CD1c-positive myeloid dendritic cell (primary cell): ENCODE data around the gene OSGIN1.
"Not testable (repeated sequence)": the region's sequence is repeated elsewhere in the genome, so short reads cannot be mapped to it uniquely, and the experiment has no call there.

Source experiments
- DNase-seq: peaks from one replicate; pipeline ENCODE4 v3.0.0-alpha.2; 2016; ENCODE audit errors: extremely low spot score

The OSGIN1 gene

DNA sequence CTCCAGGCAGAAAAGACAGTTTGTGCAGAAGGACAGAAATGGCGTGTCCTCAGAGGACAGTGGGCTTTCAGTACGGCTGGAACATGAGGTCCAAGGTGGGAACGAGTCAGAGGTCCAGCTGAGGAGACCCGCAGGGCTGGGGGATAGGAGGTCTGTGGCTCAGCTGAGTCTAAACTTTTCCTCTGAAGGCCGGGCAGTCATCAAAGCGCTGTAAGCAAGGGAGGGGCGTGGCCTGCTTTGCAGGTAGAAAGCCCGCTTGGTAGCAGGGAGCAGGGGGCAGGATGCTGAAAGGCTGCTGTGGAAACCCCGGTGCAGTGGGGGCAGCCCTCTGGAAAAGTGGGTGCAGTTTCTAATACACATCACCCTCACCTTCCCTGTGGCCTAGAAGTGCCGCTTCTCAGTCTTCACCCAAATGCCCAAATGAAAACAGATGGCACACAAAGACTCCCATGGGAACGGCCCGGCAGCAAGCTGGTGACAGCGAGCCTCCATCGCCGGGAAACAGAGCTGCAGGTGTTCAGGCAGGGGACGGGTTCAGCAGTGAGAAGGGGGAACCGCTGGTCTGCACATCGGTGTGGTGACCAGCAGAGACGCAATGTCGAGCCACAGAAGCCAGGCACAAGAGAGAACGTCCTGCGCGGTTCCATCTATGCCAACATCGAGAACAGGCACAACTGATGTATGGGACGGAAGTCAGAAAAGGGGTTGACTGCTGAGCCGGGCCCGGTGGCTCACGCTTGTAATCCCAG is 12.2 kb upstream of the OSGIN1 start:
- no peak for DNase-seq

DNA sequence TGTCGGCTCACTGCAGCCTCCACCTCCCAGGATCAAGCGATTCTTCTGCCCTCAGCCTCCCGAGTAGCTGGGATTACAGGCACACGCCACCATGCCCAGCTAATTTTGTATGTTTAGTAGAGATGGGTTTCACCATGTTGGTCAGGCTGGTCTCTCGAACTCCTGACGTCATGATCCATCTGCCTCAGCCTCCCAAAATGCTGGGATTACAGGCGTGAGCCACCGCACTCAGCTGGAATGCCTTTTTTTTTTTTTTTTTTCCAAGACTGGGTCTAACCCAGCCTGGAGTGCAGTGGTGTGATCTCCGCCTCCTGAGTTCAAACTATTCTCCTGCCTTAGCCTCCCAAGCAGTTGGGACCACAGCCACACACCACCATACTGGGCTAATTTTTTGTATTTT is 11.5 kb upstream of the OSGIN1 start:
- DNase-seq: not testable (repeated sequence)

DNA sequence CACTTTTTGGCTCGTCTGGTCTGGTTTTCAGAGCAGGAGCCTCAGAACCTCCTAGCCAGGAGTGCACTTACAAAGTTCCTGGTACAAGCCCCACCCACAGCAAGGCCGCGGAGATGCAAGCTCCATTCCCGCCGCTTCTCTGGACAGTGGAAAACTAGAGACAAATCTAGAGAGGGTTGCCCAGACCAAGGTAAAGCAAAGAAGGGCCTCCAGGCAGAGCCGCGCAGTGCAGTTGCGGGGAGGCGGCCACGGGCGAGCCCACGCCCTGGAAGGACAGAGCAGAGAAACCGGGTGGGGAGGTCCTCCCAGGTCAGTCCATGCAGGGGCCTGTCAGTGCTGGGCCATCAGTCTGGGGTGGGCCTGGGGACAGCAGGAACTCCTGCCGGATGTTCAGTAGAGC is 11.0 kb upstream of the OSGIN1 start:
- DNase-seq: no peak

DNA sequence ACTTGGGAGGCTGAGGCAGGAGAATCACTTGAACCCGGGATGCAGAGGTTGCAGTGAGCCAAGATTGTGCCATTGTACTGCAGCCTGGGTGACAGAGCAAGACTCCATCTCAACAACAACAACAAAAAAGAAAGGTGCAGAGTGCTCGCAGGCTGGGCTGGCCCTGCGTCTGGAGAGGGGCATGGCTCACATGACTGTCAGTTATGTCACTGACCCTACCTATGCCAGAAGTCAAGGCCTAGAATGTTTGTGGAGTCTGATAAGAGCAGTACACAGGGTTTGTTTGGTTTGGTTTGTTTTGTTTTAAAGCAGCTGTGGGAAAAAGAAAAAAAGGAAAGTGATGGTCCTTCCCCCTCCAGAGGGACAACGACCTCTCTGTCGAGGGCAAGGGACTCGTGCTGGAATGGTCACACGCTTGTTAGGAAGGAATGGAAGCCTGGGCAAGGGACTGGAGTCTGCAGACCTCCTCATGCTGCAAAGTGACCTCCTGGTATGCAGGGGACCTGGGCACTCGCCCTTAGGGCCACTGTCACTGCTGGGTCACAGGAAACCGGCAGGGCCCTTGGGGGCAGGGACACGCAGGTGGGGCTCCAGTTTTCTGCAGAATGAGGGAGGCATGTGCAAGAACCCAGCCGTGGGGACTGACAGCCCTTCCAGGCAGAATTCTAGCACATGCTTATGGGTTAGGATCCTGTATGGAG is 10.1 kb upstream of the OSGIN1 start:
- no peak for DNase-seq

DNA sequence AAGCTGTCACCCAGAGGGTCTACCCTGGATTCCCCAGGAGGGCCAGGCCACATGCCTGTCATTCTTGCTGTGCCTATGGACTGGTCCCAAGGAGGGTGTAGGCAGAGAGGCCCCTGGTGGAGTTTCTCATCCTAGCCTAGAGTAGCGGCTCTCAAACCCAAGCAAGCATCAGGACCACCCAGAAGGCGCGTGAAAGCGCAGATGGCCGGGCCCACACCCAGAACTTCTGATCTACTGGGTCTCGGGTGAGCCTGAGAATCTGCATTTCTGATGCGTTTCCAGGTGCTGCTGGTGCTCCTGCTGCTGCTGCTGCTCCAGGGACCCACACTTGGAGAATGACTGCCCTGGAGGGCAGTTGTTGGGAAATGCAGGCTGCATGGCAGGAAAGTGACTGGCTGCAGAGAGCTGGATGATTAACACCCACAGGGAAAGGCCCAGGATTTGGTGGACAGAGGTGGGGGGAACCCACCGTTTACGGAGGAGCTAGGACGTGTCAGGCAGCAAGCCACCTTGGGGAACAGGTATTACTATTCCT is 9.5 kb upstream of the OSGIN1 start:
- no peak for DNase-seq

DNA sequence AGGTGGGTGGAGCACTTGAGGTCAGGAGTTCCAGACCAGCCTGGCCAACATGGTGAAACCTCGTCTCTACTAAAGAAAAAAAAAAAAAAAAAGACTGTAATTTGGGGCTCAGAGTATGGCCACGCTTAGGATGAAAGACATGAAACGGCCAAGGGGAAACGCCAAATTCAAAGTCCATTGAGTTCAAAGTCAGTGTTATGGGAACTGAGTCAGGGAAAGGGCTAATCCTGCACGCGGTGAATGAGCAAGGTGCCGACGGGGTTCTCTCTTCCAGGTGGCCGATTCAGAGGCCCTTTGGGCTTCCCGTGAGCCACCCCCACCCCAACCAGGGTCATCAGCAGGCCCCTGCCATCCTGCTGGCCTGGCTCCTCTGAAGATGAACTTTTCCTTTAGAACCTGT is 7.5 kb upstream of the OSGIN1 start:
- DNase-seq: no peak

DNA sequence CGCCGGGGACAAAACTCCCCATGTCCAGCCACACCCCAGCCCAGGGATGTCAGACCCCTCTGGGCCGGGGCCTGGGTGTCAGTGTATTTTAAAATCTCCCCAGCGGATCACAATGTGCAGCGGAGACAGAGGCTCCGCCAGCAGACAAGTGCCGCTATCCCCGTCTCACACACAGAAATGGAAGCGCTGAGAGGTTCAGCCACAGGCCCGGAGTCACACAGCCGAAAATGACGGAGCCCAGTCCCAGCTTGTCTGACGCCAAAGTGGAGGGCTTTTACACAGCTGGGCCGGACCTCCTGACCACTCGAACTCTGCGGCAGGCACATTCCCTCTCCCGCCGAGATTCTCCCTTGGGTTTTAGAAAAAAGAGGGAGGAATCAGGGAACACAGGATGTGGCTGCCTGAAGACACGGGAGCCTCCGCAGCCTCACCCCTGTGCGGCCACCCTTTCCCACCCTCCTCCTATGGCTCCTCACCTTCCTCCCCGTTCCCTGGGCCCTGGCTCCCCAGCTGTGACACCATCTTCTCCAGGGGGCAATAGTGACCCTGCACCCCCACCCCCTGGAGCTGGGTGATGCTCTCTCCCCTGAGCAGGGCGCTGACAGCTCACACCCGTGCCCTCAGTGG is 6.8 kb upstream of the OSGIN1 start:
- no peak for DNase-seq

DNA sequence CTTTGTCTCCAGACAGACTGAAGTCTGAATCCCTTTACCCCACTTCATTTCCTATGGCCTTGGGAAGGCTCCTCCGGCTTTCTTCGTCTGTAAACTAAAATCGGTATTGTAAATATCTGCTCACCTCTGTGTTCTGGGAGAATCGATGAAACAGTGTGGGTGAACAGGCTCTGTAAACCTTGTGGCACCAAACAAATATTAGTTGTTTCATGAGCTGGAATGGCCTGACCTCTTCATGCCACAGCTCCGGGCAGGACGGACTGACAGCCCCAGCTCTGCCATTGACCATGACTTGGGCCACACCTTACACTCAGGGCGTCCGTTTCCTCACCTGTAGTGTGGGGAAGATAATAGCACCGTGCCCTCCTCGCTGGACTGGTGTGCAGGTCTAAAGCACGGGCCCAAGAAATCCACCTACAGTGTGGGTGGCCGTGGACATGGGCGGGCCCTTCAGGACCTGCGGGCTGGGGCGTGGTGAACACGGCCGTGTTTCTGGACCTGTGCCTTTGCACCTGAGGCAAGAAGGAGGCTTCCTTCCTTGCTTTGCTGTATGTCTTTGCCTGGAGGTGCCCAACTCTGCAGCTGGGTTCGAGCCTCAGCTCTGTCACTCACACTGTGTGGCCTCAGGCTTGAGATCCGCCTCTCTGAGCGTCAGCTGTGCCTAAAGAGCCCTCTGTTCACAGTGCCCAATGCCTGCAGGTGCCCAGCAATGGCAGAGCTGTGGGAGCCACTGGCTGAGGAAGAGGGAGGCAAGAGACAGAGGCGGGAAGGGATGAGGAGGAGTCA is 6.1 kb upstream of the OSGIN1 start:
- DNase-seq: no peak

DNA sequence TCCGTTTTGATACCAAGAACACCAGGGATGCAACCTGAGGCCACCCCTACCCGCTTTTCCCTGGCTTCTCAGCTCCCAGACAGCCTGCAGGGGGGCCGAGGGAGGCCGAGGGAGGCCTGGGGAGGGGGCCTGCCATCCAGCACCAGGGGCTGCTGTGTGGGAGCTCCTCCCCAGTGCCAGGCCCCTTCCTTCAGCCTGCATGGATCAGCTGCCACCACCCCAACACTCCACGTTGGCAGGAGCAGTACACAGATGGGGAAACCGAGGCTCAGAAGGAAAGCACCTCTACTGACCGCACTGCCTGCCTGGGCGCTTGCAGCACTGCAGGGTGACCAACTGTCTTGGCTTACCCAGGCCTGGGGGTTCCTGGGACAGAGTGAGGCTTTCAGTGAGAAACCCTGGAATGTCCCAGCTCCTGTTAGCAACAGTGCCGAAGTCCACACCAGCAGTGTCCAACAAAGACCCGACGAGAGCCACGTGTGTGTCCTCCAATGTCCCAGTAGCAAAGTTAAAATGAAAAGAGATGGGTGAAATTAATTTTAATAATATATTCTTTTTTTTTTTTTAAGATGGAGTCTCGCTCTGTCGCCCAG is 5.3 kb upstream of the OSGIN1 start:
- DNase-seq: no peak

DNA sequence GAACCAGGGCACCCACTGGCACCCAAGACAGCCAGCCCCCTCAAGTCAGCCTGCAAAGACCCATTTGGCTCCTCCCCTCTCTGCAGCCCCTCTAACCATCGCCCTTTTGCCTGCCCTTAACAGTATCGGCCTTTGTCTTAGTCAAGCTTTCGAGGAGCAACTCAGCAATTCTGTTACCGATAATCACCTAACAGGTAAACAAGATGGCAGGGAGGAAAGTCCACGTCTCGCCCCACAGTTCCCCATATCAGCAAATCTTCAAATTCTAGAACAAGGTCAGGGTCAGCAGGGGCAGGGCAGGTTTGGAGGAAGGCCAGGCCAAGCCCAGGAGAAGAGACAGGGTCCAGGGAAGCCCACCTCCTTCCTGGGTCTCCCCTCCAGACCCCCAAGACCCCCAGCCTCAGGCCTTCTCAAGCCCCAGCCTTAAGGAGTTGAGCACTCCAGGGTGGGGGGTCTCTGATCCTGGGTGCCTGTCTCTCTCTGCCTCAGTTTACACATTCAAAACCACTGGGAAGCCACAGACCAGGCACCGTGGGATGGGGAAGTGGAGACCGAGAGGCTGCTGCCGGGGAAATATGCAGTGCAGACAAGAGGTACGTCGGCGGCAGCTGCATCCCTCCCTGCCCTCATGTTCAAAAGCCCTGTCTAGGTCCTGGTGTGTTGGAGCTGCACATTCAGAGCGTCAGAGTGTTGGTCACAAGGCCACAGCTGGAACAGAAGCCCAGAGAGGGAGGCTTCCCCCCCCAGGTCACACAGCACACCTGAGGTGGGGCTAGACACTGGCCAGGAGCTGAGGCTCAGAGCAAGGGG is 3.9 kb upstream of the OSGIN1 start:
- DNase-seq: no peak

DNA sequence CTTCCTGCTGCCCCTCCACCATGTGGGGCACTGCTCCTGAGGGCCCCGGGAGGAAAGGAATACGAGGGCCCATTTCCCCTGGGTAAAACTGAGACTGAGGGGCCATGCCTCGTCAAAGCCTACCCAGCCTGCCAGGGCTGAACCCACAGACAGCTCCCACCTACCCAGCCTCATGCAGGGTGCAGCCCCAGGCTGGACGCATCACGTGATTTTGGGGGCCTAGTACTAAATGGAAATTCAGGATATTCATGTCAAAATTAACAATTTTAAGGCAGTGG is 3.4 kb upstream of the OSGIN1 start:
- DNase-seq: no peak

DNA sequence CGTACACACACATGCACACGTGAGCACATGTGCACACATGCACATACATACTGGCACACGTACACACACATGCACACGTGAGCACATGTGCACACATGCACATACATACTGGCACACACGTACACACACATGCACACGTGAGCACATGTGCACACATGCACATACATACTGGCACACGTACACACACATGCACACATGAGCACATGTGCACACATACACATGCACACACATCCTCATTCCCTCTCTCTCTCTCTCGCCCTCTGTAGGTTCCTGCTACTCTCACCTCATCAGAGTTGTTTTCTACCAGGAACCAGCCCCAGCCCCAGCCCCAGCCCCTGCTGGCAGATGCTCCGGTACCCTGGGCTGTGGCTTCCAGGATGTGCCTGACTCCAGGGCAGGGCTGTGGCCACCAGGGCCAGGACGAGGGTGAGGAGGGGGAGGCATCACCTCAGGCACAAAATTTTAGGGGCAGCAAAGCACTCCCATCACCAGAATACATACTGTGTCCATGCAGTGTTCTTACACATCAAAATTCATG is 2.1 kb upstream of the OSGIN1 start:
- not testable (repeated sequence) for DNase-seq

DNA sequence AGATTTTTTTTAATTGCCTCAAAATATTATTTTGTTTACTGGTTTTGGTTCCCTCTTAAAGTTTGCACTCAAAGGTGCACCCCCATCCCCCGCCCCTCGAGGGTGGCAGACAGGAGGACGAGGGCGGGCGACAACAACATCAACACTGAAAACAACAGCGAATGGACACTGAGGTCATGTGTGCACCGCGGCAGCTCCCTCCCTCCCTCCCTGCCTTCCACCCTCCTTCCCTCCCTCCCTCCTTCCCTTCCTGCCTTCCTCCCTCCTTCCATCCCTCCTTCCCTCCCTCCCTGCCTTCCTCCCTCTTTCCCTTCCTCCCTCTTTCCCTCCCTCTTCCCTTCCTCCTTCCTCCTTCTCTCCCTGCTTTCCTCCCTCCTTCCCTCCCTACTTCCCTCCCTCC is 1.5 kb upstream of the OSGIN1 start:
- DNase-seq: no peak

DNA sequence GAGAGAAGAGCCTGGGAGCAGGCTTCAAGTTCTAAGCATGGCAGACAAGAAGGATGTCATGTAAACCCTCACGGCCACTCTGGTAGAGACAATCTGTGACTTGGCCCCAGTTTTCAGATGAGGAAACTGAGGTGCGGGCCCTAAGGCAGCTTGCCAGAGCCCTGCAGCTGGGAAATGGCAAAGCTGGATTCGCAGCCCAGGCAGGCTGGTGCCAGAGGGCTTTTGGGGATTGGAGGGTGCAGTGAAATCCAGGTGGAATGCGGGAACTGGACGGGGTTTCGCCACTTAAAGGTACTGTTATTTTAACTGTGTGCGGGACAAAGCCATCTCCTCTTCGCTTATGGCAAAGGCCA is 477 bp upstream of the OSGIN1 start:
- DNase-seq: no peak

DNA sequence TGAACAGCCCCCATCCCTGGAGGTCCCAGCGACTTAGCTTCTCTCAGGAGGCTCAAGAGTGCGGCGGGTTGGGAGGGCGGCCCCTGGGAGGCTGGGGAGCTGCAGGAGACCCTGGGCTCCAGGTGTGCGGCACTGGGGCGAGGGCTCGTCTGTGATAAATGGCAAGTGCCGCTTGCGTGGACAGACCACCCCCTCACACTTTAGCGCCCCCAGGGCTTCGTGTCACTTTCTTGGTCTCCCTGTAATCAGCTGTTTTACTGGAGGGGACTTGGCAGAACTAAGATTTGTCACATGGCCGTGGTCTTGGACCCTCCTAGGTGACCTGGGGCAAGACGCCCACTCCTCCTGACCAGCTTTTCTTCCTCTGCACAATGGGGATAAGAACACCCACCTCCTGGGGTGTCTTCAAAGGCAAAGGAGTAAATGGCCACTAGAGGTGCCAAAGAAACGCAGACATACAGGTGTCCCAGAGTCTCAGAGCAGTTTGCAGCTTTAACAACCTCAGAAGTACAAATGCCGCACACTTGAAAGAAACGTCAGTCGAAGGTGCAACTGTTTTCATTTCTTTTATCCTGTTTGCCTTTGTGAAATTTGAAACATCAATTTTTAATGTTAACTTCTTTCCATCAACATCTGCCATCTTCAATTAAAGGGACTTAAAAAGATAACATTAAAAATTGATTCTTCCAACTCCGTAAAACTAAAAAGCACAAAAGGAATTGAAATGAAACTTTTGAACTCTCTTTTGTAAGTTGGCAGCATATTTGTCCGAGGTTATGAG is 946 bp downstream of the OSGIN1 start:
- peak; percentile 35 for DNase-seq

DNA sequence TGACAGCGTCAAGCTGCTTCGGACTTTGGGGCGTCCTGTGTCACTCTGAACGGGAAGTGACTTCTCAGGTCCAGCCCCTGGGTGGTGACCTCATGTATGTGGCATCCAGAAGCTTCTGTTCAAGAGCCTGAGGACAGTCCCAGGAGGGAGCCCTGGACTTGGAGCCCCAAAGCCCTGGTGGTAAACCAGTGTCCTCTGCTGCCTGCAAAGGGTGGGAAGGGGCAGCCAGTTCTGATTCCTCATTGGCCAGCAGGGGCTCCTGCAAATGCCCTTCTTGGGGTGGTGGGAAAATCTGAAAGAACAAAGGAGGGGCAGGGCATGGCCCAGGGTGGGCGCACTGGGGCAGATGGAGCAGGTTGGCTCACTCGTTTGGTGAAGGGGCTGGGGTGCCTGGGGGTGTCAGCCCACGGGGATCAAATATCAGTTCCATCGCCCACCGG is 1.6 kb downstream of the OSGIN1 start:
- peak; percentile 80 for DNase-seq

DNA sequence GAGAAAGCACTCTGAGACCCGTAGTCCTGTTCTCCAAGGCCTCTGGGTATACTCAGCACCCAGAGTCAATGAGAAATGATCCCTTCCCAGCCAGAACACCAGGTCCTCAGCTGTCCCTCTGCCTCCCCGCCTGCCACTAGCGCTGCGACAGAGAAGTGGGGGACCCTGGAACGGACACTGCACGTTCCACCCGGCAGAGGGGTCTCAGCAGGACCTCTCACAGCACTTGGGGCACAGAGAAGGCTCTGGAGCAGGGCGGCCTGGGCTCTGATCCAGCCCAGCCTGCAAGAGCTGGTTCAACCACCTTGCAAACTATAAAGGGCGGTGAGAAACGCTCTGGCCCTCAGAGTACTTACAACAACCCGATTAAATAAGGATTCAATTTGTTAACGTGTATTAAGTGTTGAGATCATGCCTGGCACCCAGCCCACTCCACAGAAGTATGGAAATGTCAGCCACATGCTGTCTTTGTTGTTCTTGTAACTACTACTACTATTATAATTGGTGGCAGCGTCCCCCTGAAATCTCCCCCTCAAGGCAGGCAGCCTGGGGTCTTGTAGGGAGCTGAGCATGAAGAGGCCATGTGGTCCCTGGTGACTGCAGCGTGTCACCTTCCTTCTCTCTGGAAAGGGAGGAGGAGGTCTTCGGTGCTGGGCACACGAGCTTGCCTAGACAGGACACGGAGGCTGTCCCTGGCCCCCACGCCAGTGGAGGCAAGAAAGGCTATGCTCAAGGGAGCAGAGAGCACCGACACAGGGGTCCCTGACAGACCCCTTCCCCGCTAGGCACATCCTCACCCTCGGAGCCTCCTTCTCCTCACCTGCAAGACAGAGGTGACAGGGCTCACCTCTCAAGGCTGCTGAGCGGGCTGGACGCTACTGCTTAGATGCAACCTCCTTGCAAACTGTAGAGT is 2.4 kb downstream of the OSGIN1 start:
- no peak for DNase-seq

DNA sequence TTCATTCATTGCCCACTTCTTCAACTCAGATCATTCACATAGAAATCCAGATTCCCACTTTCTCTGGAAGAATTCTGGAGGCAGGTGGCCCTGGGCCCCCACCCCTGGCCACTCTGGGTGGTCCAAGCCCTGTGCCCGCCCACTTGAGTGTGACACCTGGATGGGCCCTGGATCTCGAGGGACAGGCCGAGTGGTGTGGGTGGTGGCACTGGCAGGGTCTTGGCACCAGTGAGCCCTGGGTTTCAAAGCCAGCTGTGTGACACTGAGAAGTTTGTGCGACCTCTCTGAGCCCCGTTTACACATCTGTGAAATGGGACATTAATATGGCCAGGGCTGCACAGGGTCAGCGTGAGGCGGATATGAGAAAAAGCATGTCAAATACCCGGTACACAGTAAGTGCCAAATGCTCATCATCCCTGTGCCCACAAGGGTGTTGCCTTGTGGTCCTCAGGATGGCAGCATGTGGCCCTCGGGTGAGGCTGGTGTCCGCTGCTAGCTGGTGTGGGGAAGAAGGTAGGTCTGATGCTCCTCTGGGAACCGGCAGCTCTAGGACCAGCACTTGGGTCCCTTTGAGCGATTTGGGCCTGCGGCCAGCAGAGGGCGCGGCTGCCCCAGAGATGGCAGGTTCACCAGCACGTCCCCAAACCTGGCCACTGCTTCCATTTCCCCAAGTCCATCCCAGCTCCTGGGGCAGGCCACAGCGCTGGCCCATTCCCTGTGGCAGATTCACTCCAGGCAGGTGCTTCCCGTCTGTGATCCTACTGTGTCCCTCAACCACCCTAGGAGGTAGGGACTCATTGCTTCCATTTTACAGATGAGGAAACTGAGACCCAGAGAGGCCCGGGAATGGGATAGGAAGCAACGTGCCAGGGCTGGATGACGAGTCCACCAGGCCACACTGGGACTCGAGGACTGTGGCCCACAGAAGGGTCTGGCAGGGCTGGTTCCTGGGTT is 3.6 kb downstream of the OSGIN1 start:
- DNase-seq: peak; percentile 82
